GM12878 (cell line): ENCODE data around the gene MCC. TPM values are rescaled to one million over a fixed set of nuclear protein-coding genes. Genes with fewer than 3 reads are reported as not detected.

Source experiments
- ATAC-seq: fragments of 200-7000 bp; cut with Tn5 transposase; 3 replicates; pipeline ENCODE4 v1.9.1; 2020; ENCODE audit warnings: mild to moderate bottlenecking, moderate library complexity
- BruUV-seq: library from RNA; stranded (reverse); fragments of 400-500 nt; replicated peaks from 2 replicates; lab custom pipeline; 2021; lab: Mats Ljungman, UMichigan
- CTCF ChIA-PET: fragments of 300-600 bp; sonication (Branson Sonifier 250); formaldehyde crosslinking; extraction: SDS; loops from one replicate; lab custom pipeline; 2021; ENCODE audit warnings: inconsistent platforms; lab: Yijun Ruan, JAX
- POLR2A ChIA-PET: fragments of 350-600 bp; formaldehyde crosslinking; extraction: SDS; loops from one replicate; lab custom pipeline; 2021; ENCODE audit warnings: inconsistent platforms; lab: Charles Lee
- RAD21 ChIA-PET: fragments of 300-600 bp; sonication (Branson Sonifier 250); formaldehyde crosslinking; loops from one replicate; lab custom pipeline; 2023; ENCODE audit warnings: antibody characterized with exemption; ENCODE audit not compliant: unreplicated experiment; lab: Charles Lee
- SMC1A ChIA-PET: fragments of 300-600 bp; sonication (Branson Sonifier 250); formaldehyde crosslinking; loops from one replicate; lab custom pipeline; 2023; ENCODE audit not compliant: unreplicated experiment, uncharacterized antibody; lab: Charles Lee
- DNase-seq: peaks from one replicate; pipeline ENCODE4 v3.0.0-alpha.2; 2011; ENCODE audit warnings: low read depth, low spot score
- FAIRE-seq: peaks from 3 replicates; lab custom pipeline; 2011; peaks lifted over from hg19 to GRCh38; lab: Jason Lieb, UNC
- H2AFZ ChIP-seq: 2 replicates; pipeline ENCODE4 v1.6.0; 2011; ENCODE audit warnings: low read depth, low read length, control low read depth; ENCODE audit not compliant: control insufficient read depth
- H3K27ac ChIP-seq: 2 replicates; pipeline ENCODE4 v1.5.1; 2011; ENCODE audit warnings: control low read depth; ENCODE audit not compliant: control insufficient read depth, insufficient read depth
- H3K27me3 ChIP-seq, 2 experiments: replicated peaks in 1 of 2; 2 replicates each; pipeline versions ENCODE4 v1.6.0 to v1.6.1; 2011; ENCODE audit warnings: low read length in 1 of 2; ENCODE audit not compliant: control insufficient read depth in 2 of 2, insufficient read depth in 2 of 2
- H3K36me3 ChIP-seq, 2 experiments: 2 replicates each; pipeline ENCODE4 v1.5.1; 2011; ENCODE audit warnings: low read length in 1 of 2; ENCODE audit not compliant: control insufficient read depth in 2 of 2, insufficient read depth in 2 of 2
- H3K4me1 ChIP-seq: 2 replicates; pipeline ENCODE4 v1.6.1; 2011; ENCODE audit warnings: mild to moderate bottlenecking, low read length, moderate library complexity, mixed read lengths; ENCODE audit not compliant: control insufficient read depth, insufficient read depth
- H3K4me2 ChIP-seq: 2 replicates; pipeline ENCODE4 v1.6.0; 2011; ENCODE audit warnings: control low read depth; ENCODE audit not compliant: control insufficient read depth, insufficient read depth
- H3K4me3 ChIP-seq: fragments of 200-600 bp; sonication (generic); 2 replicates; pipeline ENCODE4 v1.5.1; 2016
- H3K79me2 ChIP-seq: 2 replicates; pipeline ENCODE4 v1.6.0; 2011; ENCODE audit warnings: low read length; ENCODE audit not compliant: control insufficient read depth, insufficient read depth
- H3K9ac ChIP-seq: 2 replicates; pipeline ENCODE4 v1.8.0; 2011; ENCODE audit warnings: low read length, control low read depth, mixed read lengths; ENCODE audit not compliant: control insufficient read depth, insufficient read depth
- H3K9me3 ChIP-seq: replicated peaks from 3 replicates; pipeline ENCODE4 v1.5.1; 2011; ENCODE audit warnings: mild to moderate bottlenecking, low read length; ENCODE audit not compliant: control insufficient read depth, insufficient read depth
- H4K20me1 ChIP-seq: 2 replicates; pipeline ENCODE4 v1.6.0; 2011; ENCODE audit not compliant: control insufficient read depth, insufficient read depth
- BCL11A ChIP-seq: IDR thresholded peaks from 2 replicates; pipeline ENCODE4 v1.6.1; 2011; ENCODE audit warnings: low read depth, low read length
- CBX5 ChIP-seq: sonication (generic); IDR thresholded peaks from 2 replicates; pipeline ENCODE4 v1.6.1; 2016; ENCODE audit warnings: low read depth, moderate library complexity, mild to moderate bottlenecking, inconsistent platforms
- FOXK2 ChIP-seq: fragments of 450-650 bp; IDR thresholded peaks from 2 replicates; pipeline ENCODE4 v1.6.1; 2017; ENCODE audit warnings: mild to moderate bottlenecking, moderate library complexity
- IRF3 ChIP-seq: fragments of 450-650 bp; IDR thresholded peaks from 2 replicates; pipeline ENCODE4 v1.6.1; 2014; ENCODE audit warnings: mild to moderate bottlenecking
- KAT2A ChIP-seq: conservative IDR thresholded peaks from 2 replicates; pipeline ENCODE4 v1.6.1; 2011; ENCODE audit warnings: low read depth, low read length; ENCODE audit not compliant: control insufficient read depth
- MTA3 ChIP-seq: IDR thresholded peaks from 2 replicates; pipeline ENCODE4 v1.6.1; 2012; ENCODE audit warnings: low read length, inconsistent platforms, borderline replicate concordance
- NBN ChIP-seq: fragments of 450-650 bp; IDR thresholded peaks from 2 replicates; pipeline ENCODE4 v1.6.1; 2016
- NFYB ChIP-seq: IDR thresholded peaks from 2 replicates; pipeline ENCODE4 v1.6.1; 2011; ENCODE audit warnings: low read depth, mild to moderate bottlenecking, low read length, improper control_type of control experiment, moderate library complexity; ENCODE audit not compliant: insufficient read depth
- SIN3A ChIP-seq: IDR thresholded peaks from 2 replicates; pipeline ENCODE4 v1.6.1; 2012; ENCODE audit warnings: low read depth, low read length, improper control_type of control experiment
- SMC3 ChIP-seq: IDR thresholded peaks from 2 replicates; pipeline ENCODE4 v1.6.1; 2011; ENCODE audit warnings: low read length, improper control_type of control experiment, borderline replicate concordance
- SPI1 ChIP-seq: IDR thresholded peaks from 2 replicates; pipeline ENCODE4 v1.6.1; 2011; ENCODE audit warnings: low read depth, mild to moderate bottlenecking, low read length, moderate library complexity, borderline replicate concordance; ENCODE audit not compliant: insufficient read depth
- SREBF2 ChIP-seq: IDR thresholded peaks from 2 replicates; pipeline ENCODE4 v1.6.1; 2012; ENCODE audit warnings: mild to moderate bottlenecking, low read length
- SUZ12 ChIP-seq: fragments of 200-600 bp; sonication (generic); IDR thresholded peaks from one replicate; pipeline ENCODE4 v1.6.1; 2018; ENCODE audit warnings: antibody characterized with exemption, mild to moderate bottlenecking; ENCODE audit not compliant: unreplicated experiment
- TBL1XR1 ChIP-seq: IDR thresholded peaks from 2 replicates; pipeline ENCODE4 v1.6.1; 2012; ENCODE audit warnings: low read depth, low read length, improper control_type of control experiment
- WGBS: methylation state at CpG from one replicate; pipeline ENCODE4 v1.1.6; 2016; ENCODE audit warnings: low lambda C conversion rate; ENCODE audit not compliant: insufficient replicate concordance, insufficient coverage; ENCODE audit errors: missing lambda C conversion rate; 5-methylcytosine and 5-hydroxymethylcytosine counted together
- in situ Hi-C: fragments of 300-500 bp; cut with MboI; formaldehyde crosslinking; loops from 9 replicates; pipeline ENCODE4 v1.14.3; 2018; ENCODE audit warnings: mixed read lengths
- intact Hi-C: fragments of 100-400 bp; cut with micrococcal nuclease; formaldehyde crosslinking; loops from one replicate; pipeline ENCODE4 v1.14.2; 2022; ENCODE audit not compliant: unreplicated experiment
- polyA plus RNA-seq, 11 experiments: library from polyadenylated mRNA; depleted of rRNA in 4 of 11; unstranded in 6 of 11; stranded (reverse) in 5 of 11; fragments of >200 nt; fragmentation: Nextera tagmentation in 4 of 11; fragmentation: Illumina TruSeq in 1 of 11; extraction: Ambion mirVana in 4 of 11; extraction: Trizol in 1 of 11; gene quantifications; 1 replicate in 1 of 11; 2 replicates in 10 of 11; pipeline versions ENCODE4 v1.2.1 to v1.2.3, GENCODE V29; 2011 to 2016; ENCODE audit warnings: inconsistent platforms in 2 of 11, missing spikeins in 2 of 11, low read depth in 1 of 11
- total RNA-seq, 4 experiments: library from RNA; depleted of rRNA in 3 of 4; stranded (reverse); fragments of >200 nt in 3 of 4; fragmentation: Illumina TruSeq in 1 of 4; extraction: Trizol in 1 of 4; gene quantifications; 2 replicates each; pipeline versions ENCODE4 v1.2.1 to v1.2.3, GENCODE V29; 2013 to 2021

Gene MCC
- total and polyA plus RNA-seq, 10 of the 15 experiments (the other 5 are each of a cell fraction or from before 2014, with no cell fraction given): 0.03 to 0.86 (median 0.16) TPM

- SMC1A ChIA-PET: no interaction called here
- Histone ChIP-seq H3K9ac (no peak overlapping the region), H3K36me3 (no peaks in the 10 kb centered on the region), H3K4me1 (no peaks in the 10 kb centered on the region), H2AFZ (no peak overlapping the region), H3K27me3 (no peaks in the 10 kb centered on the region; a peak in 1 of 4 replicates), H3K4me3 (no peak overlapping the region), H3K9me3 (no peaks in the 10 kb centered on the region), H3K4me2 (no peak overlapping the region), H3K27ac (no peak overlapping the region), H3K79me2 (no peaks in the 10 kb centered on the region), H4K20me1 (no peaks in the 10 kb centered on the region)
- FAIRE-seq: no peak
- TF ChIP-seq SMC3 (no peak), SIN3A (no peak), CBX5 (no peak), NBN (no peak), TBL1XR1 (no peak), FOXK2 (no peak), SREBF2 (no peak), SPI1 (no peak)
- POLR2A ChIA-PET: no interaction called here
- intact Hi-C loops: no loop called here
- no peak for DNase-seq
- in situ Hi-C loops: no loop called here
- ATAC-seq: no peak
- CTCF ChIA-PET: no interaction called here
- WGBS: 93% methylated on average over 2 of the region's 2 CpGs
- no TSS peak for BruUV-seq
- RAD21 ChIA-PET: no interaction called here
Measured at GRCh38 chr5:113451797-113452196, 36.5 kb downstream of the MCC start.

- 20% methylated on average over 2 of the region's 2 CpGs for WGBS
- no peaks in the 10 kb centered on the region for H3K9me3 ChIP-seq
- H3K9ac ChIP-seq: no peak overlapping the region
- H2AFZ ChIP-seq: no peak overlapping the region
- no peak for FAIRE-seq
- H3K4me2 ChIP-seq: no peak overlapping the region
- H3K79me2 ChIP-seq: no peaks in the 10 kb centered on the region
- H3K27ac ChIP-seq: no peak overlapping the region
- in situ Hi-C loops (no loop called here), intact Hi-C loops (no loop called here)
- POLR2A ChIA-PET: no interaction called here
- no peak for ATAC-seq
- no peak overlapping the region for H3K4me3 ChIP-seq
- TF ChIP-seq IRF3 (no peak), BCL11A (no peak), MTA3 (no peak), KAT2A (no peak), SMC3 (no peak), SUZ12 (no peak), NFYB (no peak)
- H3K36me3 ChIP-seq: no peaks in the 10 kb centered on the region
- H3K4me1 ChIP-seq: no peaks in the 10 kb centered on the region
- no peak for DNase-seq
- CTCF ChIA-PET: no interaction called here
- RAD21 ChIA-PET: no interaction called here
- SMC1A ChIA-PET: no interaction called here
- H4K20me1 ChIP-seq: no peaks in the 10 kb centered on the region
- BruUV-seq: no TSS peak
- H3K27me3 ChIP-seq: no peaks in the 10 kb centered on the region; a peak in 1 of 4 replicates
Measured at GRCh38 chr5:113450929-113451328, 37.3 kb downstream of the MCC start.
